Neural crest cell (in vitro differentiated cells): ENCODE data around the gene LDHD. TPM values are rescaled to one million over a fixed set of nuclear protein-coding genes. Genes with fewer than 3 reads are reported as not detected.

ENCODE experiments used
- DNase-seq: peaks from one replicate; pipeline ENCODE4 v3.0.0; 2021; ENCODE audit warnings: low read depth, mixed read lengths, low spot score
- H3K27ac Mint-ChIP-seq: one replicate; pipeline ENCODE4 v1.8.0; 2021; ENCODE audit warnings: mild to moderate bottlenecking, mixed read lengths; ENCODE audit not compliant: unreplicated experiment
- H3K27me3 Mint-ChIP-seq: 2 replicates; pipeline ENCODE4 v1.8.0; 2021; ENCODE audit warnings: low read depth, mild to moderate bottlenecking, mixed read lengths
- H3K36me3 Mint-ChIP-seq: 2 replicates; pipeline ENCODE4 v1.8.0; 2021; ENCODE audit warnings: low read depth, mild to moderate bottlenecking, mixed read lengths
- H3K4me1 Mint-ChIP-seq: 2 replicates; pipeline ENCODE4 v1.8.0; 2021; ENCODE audit warnings: mixed read lengths
- H3K4me3 Mint-ChIP-seq: one replicate; pipeline ENCODE4 v1.8.0; 2021; ENCODE audit warnings: mild to moderate bottlenecking, mixed read lengths
- H3K9me3 Mint-ChIP-seq: 2 replicates; pipeline ENCODE4 v1.8.0; 2021; ENCODE audit warnings: mixed read lengths
- total RNA-seq: library from RNA; stranded (reverse); gene quantifications from 2 replicates; pipeline ENCODE4 v1.2.1, GENCODE V29; 2021
- TF ChIP-seq, protein P1 (sequence below): fragments of 200-600 bp; sonication (generic); conservative IDR thresholded peaks from 2 replicates; pipeline ENCODE4 v1.5.0; 2021; ENCODE audit warnings: antibody characterized with exemption, mild to moderate bottlenecking

LDHD gene
- total RNA-seq, 1 donor from 2014 or later: 0.56 TPM

DNA sequence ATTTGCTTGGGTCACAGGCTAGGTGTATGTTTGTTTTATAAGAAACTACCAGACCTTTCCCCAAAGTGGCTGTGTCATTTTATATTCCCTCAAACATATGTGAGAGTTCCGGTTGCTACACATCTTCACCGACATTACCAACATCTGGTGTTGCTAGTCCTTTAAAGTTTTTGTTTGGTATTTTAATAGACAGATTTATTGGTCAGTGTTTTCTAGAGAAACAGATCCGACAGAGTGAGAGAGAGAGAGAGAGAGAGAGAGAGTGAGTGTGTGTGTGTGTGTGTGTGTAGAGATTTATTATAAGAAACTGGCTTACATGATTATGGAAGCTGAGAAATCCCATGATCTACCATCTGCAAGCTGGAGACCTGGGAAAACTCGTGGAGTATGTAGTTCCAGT lies 31.0 kb downstream of the LDHD start:
- Mint-ChIP-seq H3K4me3 (no peak overlapping the region), H3K36me3 (peaks cover 2% of the 10 kb centered on the region), H3K4me1 (peaks cover 21% of the 10 kb centered on the region), H3K27me3 (no peaks in the 10 kb centered on the region), H3K9me3 (no peaks in the 10 kb centered on the region), H3K27ac (no peak overlapping the region)
- TF ChIP-seq, protein P1, sequence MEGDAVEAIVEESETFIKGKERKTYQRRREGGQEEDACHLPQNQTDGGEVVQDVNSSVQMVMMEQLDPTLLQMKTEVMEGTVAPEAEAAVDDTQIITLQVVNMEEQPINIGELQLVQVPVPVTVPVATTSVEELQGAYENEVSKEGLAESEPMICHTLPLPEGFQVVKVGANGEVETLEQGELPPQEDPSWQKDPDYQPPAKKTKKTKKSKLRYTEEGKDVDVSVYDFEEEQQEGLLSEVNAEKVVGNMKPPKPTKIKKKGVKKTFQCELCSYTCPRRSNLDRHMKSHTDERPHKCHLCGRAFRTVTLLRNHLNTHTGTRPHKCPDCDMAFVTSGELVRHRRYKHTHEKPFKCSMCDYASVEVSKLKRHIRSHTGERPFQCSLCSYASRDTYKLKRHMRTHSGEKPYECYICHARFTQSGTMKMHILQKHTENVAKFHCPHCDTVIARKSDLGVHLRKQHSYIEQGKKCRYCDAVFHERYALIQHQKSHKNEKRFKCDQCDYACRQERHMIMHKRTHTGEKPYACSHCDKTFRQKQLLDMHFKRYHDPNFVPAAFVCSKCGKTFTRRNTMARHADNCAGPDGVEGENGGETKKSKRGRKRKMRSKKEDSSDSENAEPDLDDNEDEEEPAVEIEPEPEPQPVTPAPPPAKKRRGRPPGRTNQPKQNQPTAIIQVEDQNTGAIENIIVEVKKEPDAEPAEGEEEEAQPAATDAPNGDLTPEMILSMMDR: no peak
- DNase-seq: no peak

DNA sequence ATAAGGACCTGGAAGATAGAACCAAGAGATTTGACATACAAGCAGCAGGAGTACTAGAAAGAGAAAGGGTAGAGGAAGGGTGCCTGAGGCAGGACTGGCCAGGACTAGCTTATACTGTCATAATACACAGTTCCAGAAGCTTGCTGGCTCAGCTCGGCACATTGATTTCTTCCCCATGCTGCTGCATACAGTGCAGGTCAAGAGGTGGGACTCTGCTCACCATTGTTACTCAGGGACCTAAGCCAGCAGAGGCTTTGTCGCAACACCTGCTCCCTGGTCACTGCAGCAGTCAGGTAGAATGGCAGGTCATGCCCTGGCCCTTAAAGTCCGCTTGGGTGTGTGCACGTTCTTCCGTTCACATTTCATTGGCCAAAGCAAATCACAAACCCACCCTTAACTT lies 32.8 kb downstream of the LDHD start:
- TF ChIP-seq, protein P1: no peak
- H3K9me3 Mint-ChIP-seq: no peaks in the 10 kb centered on the region
- no peak for DNase-seq
- no peaks in the 10 kb centered on the region for H3K27me3 Mint-ChIP-seq
- peaks cover 18% of the 10 kb centered on the region for H3K4me1 Mint-ChIP-seq
- no peak overlapping the region for H3K27ac Mint-ChIP-seq
- no peak overlapping the region for H3K4me3 Mint-ChIP-seq
- peaks cover 2% of the 10 kb centered on the region for H3K36me3 Mint-ChIP-seq

DNA sequence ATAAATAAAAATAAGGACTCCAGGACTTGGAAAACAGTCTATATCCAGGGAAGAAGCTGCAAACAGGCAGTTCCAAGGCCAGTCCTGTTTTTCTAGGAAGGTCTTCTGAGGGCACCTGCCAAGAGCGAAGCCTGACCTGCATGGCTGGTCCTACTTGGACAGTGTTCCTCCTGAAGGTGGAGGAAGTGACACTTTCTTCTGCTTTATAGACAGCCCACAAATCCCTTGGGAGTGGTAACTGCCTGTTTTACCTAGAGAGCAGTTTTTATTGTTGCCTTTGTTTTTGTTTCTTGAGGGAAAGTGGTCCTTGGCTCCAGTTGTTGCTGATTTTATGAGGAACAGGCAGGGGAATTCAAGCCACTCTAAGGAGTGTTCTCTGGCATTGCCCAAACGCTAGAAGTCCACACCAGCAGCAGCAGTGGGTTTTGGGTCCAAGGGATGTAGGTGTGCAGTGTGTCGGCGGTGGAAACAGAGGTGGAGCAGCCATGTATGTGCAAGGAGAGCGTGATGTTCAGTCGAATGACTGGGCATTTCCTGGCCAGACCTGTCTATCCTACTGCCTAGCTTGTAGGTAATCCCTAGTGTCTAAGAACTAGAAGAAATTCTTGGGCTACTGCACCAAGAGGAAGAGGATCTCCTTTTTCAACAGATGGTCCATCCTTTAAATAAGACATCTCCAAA lies 35.3 kb downstream of the LDHD start:
- H3K4me1 Mint-ChIP-seq: peaks cover 10% of the 10 kb centered on the region
- H3K36me3 Mint-ChIP-seq: peaks cover 9% of the 10 kb centered on the region
- TF ChIP-seq, protein P1: no peak
- H3K27ac Mint-ChIP-seq: no peak overlapping the region
- H3K9me3 Mint-ChIP-seq: peaks cover 2% of the 10 kb centered on the region
- DNase-seq: no peak
- no peaks in the 10 kb centered on the region for H3K27me3 Mint-ChIP-seq
- H3K4me3 Mint-ChIP-seq: no peak overlapping the region

DNA sequence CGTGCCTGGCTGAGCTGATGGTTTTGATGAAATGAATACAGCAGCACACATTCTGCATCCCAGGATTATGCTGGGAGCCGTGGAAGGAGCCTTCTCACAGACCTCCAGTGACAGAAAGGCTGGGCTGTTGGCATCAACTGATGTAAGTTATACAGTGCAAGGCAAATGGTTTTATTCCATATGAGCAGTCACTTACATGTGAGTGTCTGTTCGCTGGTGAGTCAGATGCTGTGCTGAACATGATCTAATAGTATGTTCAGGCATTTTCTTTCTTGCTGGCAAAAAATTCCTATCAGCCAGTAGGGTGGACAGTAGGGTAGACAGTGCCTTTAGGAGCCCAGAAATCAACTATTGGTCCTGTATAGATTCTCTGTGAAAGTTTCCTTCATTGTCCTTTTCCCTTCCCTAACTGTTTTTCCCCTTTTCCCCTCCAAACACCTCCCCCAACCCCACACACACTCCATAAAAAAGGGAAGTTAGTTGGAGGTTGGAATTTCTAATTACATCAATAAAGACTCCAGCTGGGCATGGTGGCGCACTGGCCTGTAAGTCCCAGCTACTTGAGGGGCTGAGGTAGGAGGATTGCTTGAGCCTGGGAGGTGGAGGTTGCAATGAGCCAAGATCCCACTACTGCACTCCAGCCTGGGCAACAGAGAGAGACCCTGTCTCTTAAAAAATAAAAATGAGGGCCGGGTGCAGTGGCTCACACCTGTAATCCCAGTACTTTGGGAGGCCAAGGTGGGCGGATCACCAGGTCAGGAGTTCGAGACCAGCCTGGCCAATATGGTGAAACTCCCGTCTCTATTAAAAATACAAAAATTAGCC lies 36.2 kb downstream of the LDHD start:
- no peak for DNase-seq
- no peak overlapping the region for H3K27ac Mint-ChIP-seq
- peaks cover 2% of the 10 kb centered on the region for H3K9me3 Mint-ChIP-seq
- TF ChIP-seq, protein P1: no peak
- peaks cover 14% of the 10 kb centered on the region for H3K4me1 Mint-ChIP-seq
- H3K4me3 Mint-ChIP-seq: no peak overlapping the region
- no peaks in the 10 kb centered on the region for H3K27me3 Mint-ChIP-seq
- peaks cover 11% of the 10 kb centered on the region for H3K36me3 Mint-ChIP-seq

DNA sequence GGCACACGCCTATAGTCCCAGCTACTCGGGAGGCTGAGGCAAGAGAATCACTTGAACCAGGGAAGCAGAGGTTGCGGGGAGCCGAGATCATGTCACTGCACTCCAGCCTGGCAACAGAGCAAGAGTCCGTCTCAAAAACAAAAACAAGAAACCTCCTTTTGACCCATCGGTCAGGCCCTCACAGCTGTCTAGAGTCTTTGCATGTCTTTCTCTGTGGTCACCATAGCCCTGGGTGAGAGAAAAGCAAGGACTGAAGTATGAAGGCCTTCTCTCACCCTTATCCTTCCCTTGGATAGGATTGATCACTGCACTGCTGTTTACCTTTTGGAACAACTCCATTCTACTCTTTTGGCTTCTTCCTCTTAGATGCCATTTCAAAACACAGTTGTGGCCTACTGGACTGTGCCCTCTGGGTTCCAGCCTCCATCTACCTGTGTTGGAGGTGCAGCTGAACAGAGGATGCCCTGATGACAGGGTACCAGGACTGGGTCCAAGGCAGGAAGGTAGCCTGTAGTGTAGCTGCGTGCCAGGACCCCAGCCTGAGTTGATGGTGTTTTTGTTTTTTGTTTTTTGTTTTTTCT lies 37.1 kb downstream of the LDHD start:
- H3K4me1 Mint-ChIP-seq: peaks cover 16% of the 10 kb centered on the region
- TF ChIP-seq, protein P1: no peak
- peaks cover 2% of the 10 kb centered on the region for H3K9me3 Mint-ChIP-seq
- no peak overlapping the region for H3K27ac Mint-ChIP-seq
- H3K27me3 Mint-ChIP-seq: no peaks in the 10 kb centered on the region
- H3K36me3 Mint-ChIP-seq: peaks cover 11% of the 10 kb centered on the region
- no peak overlapping the region for H3K4me3 Mint-ChIP-seq
- no peak for DNase-seq
